Measurements from ENCODE around the gene NAALADL2.

NAALADL2 gene

GRCh38 chr3:175287361-175287963, 428.3 kb downstream of the NAALADL2 start:
- no peak overlapping the region for H3K4me3 ChIP-seq (ENCODE audit: low read length)
- no peak for DNase-seq (ENCODE audit: low read depth)
- no peak for TF ChIP-seq CTCF (conservative IDR thresholded peaks at IDR 0.05; ENCODE audit: low read depth, low read length)

- H3K4me3 ChIP-seq (ENCODE audit: low read length), result no peak overlapping the region
- no peak for TF ChIP-seq CTCF (conservative IDR thresholded peaks at IDR 0.05; ENCODE audit: low read depth, low read length)
- no peak for DNase-seq (ENCODE audit: low read depth)
Observed at GRCh38 chr3:175288621-175289020, 429.5 kb downstream of the NAALADL2 start.

GRCh38 chr3:175294793-175295192, 435.7 kb downstream of the NAALADL2 start:
- no peak for DNase-seq (ENCODE audit: low read depth)
- TF ChIP-seq CTCF (conservative IDR thresholded peaks at IDR 0.05; ENCODE audit: low read depth, low read length), result no peak

GRCh38 chr3:175295248-175296130, 436.4 kb downstream of the NAALADL2 start:
- TF ChIP-seq CTCF (conservative IDR thresholded peaks at IDR 0.05; ENCODE audit: low read depth, low read length), result no peak
- peak; percentile 19 for DNase-seq (ENCODE audit: low read depth)

More at GRCh38 chr3:175294793-175295192, 435.7 kb downstream of the NAALADL2 start:
- no peak overlapping the region for H3K4me3 ChIP-seq (ENCODE audit: low read length)

GRCh38 chr3:175297216-175297615, 438.1 kb downstream of the NAALADL2 start:
- no peak overlapping the region for H3K4me3 ChIP-seq (ENCODE audit: low read length)
- no peak for TF ChIP-seq CTCF (conservative IDR thresholded peaks at IDR 0.05; ENCODE audit: low read depth, low read length)
- no peak for DNase-seq (ENCODE audit: low read depth)

More at GRCh38 chr3:175295248-175296130, 436.4 kb downstream of the NAALADL2 start:
- no peak overlapping the region for H3K4me3 ChIP-seq (ENCODE audit: low read length)

GRCh38 chr3:175301741-175302140, 442.6 kb downstream of the NAALADL2 start:
- TF ChIP-seq CTCF (conservative IDR thresholded peaks at IDR 0.05; ENCODE audit: low read depth, low read length), result no peak
- no peak for DNase-seq (ENCODE audit: low read depth)
- no peak overlapping the region for H3K4me3 ChIP-seq (ENCODE audit: low read length)

Data from retinal pigment epithelial cell (primary cell).